DMS153 treated with DMSO at 0.1 percent for 48 hours (cell line): ENCODE results near the gene TM4SF4.

Source experiments
- DNase-seq: peaks from one replicate; lab custom pipeline; 2025; ENCODE audit not compliant: unreplicated experiment; lab: John Stamatoyannopoulos, UW

TM4SF4 gene

DNA sequence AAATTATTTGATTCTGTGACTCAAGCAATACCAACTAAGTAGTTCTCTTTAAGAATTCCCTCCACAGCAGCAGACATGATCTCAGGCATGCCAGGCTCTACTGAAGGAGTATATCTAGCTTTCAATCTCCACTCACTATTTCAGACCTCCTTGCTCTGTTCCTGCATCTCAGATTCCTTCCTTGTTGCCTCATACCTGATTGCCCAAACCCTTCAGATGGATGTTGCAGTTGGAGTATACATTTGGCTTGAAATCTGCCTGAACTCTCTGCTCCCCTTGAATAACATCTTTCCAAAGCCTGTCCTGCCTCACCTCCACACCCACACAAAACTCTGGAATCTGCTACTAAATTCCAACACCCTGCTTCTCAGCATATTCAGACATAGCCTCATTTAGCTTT lies 19.8 kb upstream of the TM4SF4 start:
- no peak for DNase-seq

DNA sequence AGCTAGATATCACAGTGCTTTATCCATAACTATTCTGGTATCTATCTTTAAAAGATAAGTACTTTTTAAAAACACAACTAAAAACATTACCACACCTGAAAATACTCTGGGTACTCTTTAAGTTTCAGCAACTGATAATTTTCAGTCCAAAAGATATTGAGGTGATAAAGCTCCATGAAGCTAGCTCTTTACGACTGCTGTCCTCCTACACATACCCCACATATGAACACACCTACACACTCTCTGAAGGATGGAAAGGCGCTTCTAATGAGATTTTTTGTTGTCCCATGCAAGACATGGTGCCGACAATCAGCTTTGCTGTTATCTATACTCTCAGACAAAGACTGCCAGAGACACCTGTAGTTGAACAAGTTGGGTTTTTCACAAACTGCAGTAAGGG lies 19.1 kb upstream of the TM4SF4 start:
- DNase-seq, result no peak

- DNase-seq, result no peak
These were observed 18.5 kb upstream of the TM4SF4 start for GRCh38 chr3:149455989-149456388.

DNA sequence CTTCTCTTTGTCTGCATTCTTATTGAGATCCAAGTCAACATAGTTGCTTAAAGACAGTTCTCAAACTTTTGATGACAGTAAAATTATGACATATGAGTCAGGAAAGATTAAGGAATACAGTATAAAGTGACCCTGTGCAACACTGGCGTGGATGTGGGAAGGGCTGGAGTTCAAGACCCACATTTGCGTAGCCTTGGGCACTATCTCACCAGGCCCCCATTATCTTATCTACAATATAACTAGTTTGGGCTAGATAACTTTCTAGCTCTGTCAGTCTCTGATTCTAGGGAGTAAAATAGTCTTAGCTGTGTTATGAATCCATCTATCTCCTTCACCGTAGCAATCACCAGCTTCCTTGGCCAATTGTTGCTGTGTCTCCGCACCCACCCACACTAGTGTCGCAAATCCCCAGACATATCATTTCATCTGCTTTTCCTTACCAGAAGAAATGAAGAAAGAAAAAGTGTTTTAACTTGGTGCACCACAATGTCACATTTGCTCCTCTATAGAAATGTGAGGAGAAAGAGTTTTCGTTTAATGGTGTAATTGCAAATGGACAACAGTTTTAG lies 14.9 kb upstream of the TM4SF4 start:
- no peak for DNase-seq

- DNase-seq, result no peak
These were observed 14.4 kb upstream of the TM4SF4 start for GRCh38 chr3:149460117-149460516.

- no peak for DNase-seq
These were observed 12.4 kb upstream of the TM4SF4 start for GRCh38 chr3:149462051-149462450.

DNA sequence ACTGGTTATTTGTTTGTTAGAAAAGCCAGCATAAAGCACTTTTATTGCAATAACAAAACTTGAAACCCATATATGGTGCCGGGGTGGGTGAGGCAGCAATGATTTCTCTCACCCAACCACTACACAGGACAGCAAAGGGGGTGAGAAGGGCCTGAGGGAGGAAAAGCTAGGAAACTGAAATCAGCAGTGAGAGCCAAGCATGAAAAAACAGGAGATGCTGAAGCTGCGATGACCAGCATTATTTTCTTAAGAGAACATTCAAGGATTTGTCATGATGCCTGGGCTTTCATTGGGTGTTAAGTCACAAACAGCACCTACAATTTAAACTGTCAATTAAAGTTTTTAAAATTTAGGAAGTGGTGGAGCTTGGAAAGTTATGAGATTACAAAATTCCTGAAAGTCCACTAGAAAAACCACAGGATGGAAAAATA lies 11.9 kb upstream of the TM4SF4 start:
- DNase-seq, result no peak

DNA sequence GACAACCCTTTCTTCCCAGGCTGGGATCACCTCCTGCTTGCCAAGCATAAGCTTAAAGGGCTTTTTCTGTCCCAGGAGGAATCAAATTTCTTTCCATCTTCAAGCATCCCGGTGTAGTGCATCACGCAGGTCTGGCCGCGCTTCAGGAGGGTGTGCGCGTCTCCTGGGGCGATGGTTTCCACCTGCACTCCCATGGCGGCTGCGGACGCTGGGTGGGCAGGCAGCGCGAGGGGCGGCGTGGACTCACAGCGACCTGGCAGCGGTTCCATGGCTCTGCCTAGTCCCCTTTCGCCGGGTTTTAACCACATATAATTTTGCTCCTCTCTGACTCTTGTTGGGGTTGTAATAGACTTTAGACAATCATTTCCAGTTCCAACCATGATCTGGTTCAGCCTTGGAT lies 10.6 kb upstream of the TM4SF4 start:
- no peak for DNase-seq

DNA sequence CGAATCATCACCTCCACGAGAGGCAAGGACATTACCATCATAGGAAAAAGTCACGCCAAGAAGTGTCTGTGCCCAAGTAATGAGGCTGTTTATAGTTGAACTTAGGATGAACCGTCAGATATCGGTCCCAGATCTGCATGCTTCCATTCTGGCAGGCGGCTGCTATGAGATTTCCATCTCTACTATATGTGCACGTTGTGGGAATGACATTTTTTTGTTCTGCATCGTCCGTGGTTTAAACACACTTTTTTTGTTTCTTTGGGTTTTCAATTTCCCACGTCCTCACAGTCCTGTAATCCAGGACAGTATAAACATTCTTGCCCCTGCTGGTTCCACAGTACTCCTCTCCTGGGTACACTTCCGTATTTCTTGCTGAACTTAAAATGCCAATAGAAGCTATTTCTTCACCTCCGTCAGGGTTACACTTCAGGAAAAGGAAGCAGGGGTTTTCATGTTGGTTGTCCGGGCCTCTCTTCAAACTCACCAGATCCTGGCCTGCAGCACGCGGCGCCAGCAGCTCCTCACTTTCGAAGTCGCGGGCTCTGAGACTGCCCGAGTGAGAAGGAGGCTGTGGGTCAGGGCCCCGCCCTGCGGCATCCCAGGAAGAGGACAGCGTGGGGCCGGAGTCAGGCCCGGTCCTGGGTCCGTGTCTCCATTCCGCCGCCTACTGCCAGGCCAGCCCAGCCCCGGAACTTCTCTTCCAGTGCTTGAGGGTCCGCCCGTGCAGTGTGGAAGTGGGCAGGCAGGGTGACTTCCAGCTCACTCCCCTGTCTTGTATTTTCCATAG lies 9.8 kb upstream of the TM4SF4 start:
- no peak for DNase-seq

- no peak for DNase-seq
These were observed 9.1 kb upstream of the TM4SF4 start for GRCh38 chr3:149465351-149465883.

- no peak for DNase-seq
These were observed 8.3 kb upstream of the TM4SF4 start for GRCh38 chr3:149466192-149466591.

GRCh38 chr3:149468504-149469212 lies 5.8 kb upstream of the TM4SF4 start:
- no peak for DNase-seq

- DNase-seq, result no peak
These were observed 4.1 kb upstream of the TM4SF4 start for GRCh38 chr3:149470381-149470780.

GRCh38 chr3:149472030-149472797 lies 2.3 kb upstream of the TM4SF4 start:
- no peak for DNase-seq

GRCh38 chr3:149473357-149474249 lies 894 bp upstream of the TM4SF4 start:
- no peak for DNase-seq

DNA sequence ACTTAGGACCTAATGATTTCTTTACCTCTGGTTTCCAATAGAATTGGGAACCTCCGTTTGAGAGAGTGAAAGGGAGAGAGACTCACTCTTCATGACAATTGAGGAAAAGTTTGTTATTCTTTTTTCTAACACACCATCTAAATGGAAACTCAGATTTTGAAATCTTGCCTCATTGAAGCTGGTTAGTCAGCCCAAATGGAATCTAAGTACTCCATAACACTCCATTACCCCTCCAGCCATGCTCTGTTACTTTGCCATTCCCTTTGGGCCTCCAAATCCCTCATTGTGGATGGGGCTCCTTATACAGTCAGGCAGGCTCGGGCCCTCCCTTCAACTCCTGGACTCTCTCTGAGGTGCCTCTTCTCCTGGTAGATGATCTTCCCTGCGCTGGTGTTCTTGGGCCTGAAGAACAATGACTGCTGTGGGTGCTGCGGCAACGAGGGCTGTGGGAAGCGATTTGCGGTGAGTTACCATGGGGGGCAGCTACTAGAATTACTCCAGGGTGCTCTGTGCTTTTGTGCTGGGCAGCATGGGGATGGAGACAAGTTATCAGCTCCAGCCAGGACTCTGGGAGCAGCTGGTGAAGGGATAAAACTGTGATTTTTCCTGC lies 1.1 kb downstream of the TM4SF4 start:
- no peak for DNase-seq

DNA sequence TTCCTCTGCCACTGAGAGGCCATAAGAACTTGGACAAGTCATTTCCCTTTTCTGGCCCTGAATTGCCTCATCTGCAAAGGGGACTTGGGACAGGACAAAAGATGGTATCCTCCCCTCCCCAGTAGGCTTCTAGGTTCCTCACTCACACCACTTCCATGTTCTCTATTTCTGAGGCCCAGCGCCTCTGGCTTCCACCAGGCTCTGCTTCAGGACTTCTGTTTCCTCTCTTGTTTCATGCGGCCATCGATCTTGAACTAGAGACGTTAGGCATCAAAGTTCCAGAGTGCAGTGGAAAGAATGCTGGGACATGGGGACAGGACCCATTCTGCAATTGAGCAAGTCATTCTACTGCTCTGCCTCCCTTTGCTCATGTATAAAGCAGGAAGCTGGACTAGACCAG lies 1.7 kb downstream of the TM4SF4 start:
- DNase-seq, result no peak

GRCh38 chr3:149479621-149480325 lies 5.3 kb downstream of the TM4SF4 start:
- no peak for DNase-seq

GRCh38 chr3:149480326-149481017 lies 6.0 kb downstream of the TM4SF4 start:
- peak; percentile 53 for DNase-seq
